ENCODE data around the gene MATN1. TPM values are rescaled to one million over a fixed set of nuclear protein-coding genes. Genes with fewer than 3 reads are reported as not detected.

MATN1 gene
- total and polyA plus RNA-seq, 2 of the 4 experiments (the other 2 are of a cell fraction): 0.27 TPM; not detected in 1

DNA sequence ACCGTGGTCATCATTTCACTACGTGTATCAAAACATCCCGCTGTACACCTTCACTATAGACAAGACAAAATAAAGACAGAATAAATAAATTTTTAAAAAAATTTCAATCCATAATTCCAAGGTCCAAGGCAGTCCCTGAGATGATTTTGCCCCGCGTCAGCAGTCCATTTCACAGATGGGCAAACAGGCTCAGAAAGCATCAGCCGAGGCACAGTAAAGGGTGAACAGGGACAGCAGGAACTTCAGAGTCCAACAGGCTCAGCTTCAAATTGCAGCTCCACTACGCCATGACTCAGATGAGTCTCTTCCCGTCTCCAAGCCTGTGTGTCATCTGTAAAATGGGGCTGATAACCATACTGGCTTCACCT is 15.0 kb downstream of the MATN1 start:
- Histone ChIP-seq H4K5ac (ENCODE audit: low read depth, low read length) (no peak overlapping the region), H3K9ac (ENCODE audit: low read depth, low read length) (no peak overlapping the region), H3K4ac (ENCODE audit: low read depth, low read length) (no peak overlapping the region), H3K4me1 (ENCODE audit: control insufficient read depth, insufficient read depth, low read length) (no peaks in the 10 kb centered on the region), H2BK120ac (ENCODE audit: low read depth, low read length) (no peak overlapping the region), H3K4me3 (ENCODE audit: insufficient read depth, low read depth, low read length) (no peak overlapping the region), H2AK5ac (ENCODE audit: low read depth, low read length) (no peak overlapping the region), H4K91ac (ENCODE audit: insufficient read depth, low read depth, low read length) (no peak overlapping the region), H3K27ac (ENCODE audit: insufficient read depth, low read length) (no peak overlapping the region), H4K8ac (ENCODE audit: low read depth in 2 of 2, low read length in 2 of 2) (no peak overlapping the region), H3K27me3 (ENCODE audit: control insufficient read depth, insufficient read depth, low read length) (peaks cover 47% of the 10 kb centered on the region), H3K14ac (replicated peaks; ENCODE audit: low read depth, low read length) (no peak overlapping the region), H3K4me2 (ENCODE audit: low read depth, low read length) (no peak overlapping the region), H3K18ac (ENCODE audit: low read depth, low read length) (no peak overlapping the region), H2BK5ac (ENCODE audit: low read depth, low read length, poor library complexity, severe bottlenecking) (no peak overlapping the region), H3K36me3 (ENCODE audit: control insufficient read depth, insufficient read depth, low read length) (no peaks in the 10 kb centered on the region), H3K9me1 (ENCODE audit: insufficient read depth, low read length) (no peaks in the 10 kb centered on the region), H2AK9ac (replicated peaks; ENCODE audit: low read depth, low read length, poor library complexity) (no peak overlapping the region), H3K56ac (ENCODE audit: extremely low read depth, insufficient read depth, low read length) (no peak overlapping the region), H4K20me1 (ENCODE audit: insufficient read depth, low read length) (no peaks in the 10 kb centered on the region), H2BK20ac (ENCODE audit: low read depth, low read length) (no peak overlapping the region), H2BK15ac (ENCODE audit: low read depth, low read length) (no peak overlapping the region), H3K9me3 (ENCODE audit: control insufficient read depth, insufficient read depth, low read length) (no peaks in the 10 kb centered on the region), H2AFZ (replicated peaks; ENCODE audit: low read length, poor library complexity) (no peak overlapping the region), H3K23ac (ENCODE audit: low read depth, low read length) (no peak overlapping the region), H3K79me1 (ENCODE audit: low read depth in 1 of 2, low read length in 2 of 2) (no peaks in the 10 kb centered on the region)
- WGBS, 2 experiments (ENCODE audit: extremely low coverage in 2 of 2, insufficient read length in 1 of 2): 78% methylated on average over 3 of the region's 8 CpGs; no CpG with 5 or more reads in 1 of the 2 experiments
- dilution Hi-C loops (cut with HindIII; ENCODE audit: low sequenced_read_pairs, unreplicated experiment): no loop called here
- intact Hi-C loops (cut with micrococcal nuclease): loop anchor here (1.0 to 10.0 kb wide), 7 partner anchors 328 to 1822 kb away; partner anchors contain the start of gene PTPRU
- in situ Hi-C loops (cut with MboI; ENCODE audit: low sequenced_read_pairs): loop anchor here (10.0 kb wide), 2 partner anchors 1004 to 1814 kb away; no protein-coding TSS in a partner anchor
- no TSS peak for BruUV-seq (replicated peaks)
- ChIA-PET POLR2A (ENCODE audit: unreplicated experiment) (no interaction called here), CTCF (interaction anchor here (1.0 to 2.4 kb wide), 3 partner anchors 22 to 1478 kb away, joined by 3 to 10 read pairs (median 3); partner anchors contain the start of gene MECR)
- ATAC-seq (ENCODE audit: low read depth): no peak
- no peak for DNase-seq
- TF ChIP-seq MAFK (IDR thresholded peaks at IDR 0.05; ENCODE audit: low read depth, low read length) (peak; percentile 33; the same call in 1 of the 2 replicates), FOS (IDR thresholded peaks at IDR 0.05; ENCODE audit: low read depth, low read length) (0 out of 2 replicates have a peak, but pooled peaks have one; percentile 3), NFE2L2 (IDR thresholded peaks at IDR 0.05; ENCODE audit: low read depth, low read length) (no peak)

Data from IMR-90 (cell line).